ENCODE data around the gene GAS6. TPM values are rescaled to one million over a fixed set of nuclear protein-coding genes. Genes with fewer than 3 reads are reported as not detected.

Gene GAS6
- polyA plus RNA-seq, 1 donor from 2014 or later: 52.4 TPM

GRCh38 chr13:113848020-113848419, 15.9 kb downstream of the GAS6 start:
- Histone ChIP-seq H4K20me1 (ENCODE audit: insufficient read depth) (no peaks in the 10 kb centered on the region), H3F3A (ENCODE audit: insufficient read depth, low read length, poor library complexity, severe bottlenecking) (no peaks in the 10 kb centered on the region), H3K9me2 (ENCODE audit: insufficient read depth, low read length) (no peaks in the 10 kb centered on the region), H3K79me2 (replicated peaks; ENCODE audit: insufficient read depth, low read length) (no peaks in the 10 kb centered on the region), H3K9me3 (ENCODE audit: low read length) (no peaks in the 10 kb centered on the region), H2AFZ (ENCODE audit: low read depth, low read length) (no peak overlapping the region), H3K27me3 (ENCODE audit: insufficient read depth, low read depth, low read length) (no peaks in the 10 kb centered on the region), H3K4me3 (ENCODE audit: low read length) (no peak overlapping the region), H3K4me2 (ENCODE audit: low read length) (no peak overlapping the region), H3K9ac (ENCODE audit: low read length) (no peak overlapping the region), H3K36me3 (ENCODE audit: insufficient read depth, low read length) (no peaks in the 10 kb centered on the region), H3K27ac (ENCODE audit: low read length) (no peak overlapping the region)
- TF ChIP-seq SMC3 (conservative IDR thresholded peaks at IDR 0.05; ENCODE audit: poor library complexity) (no peak), POLR2AphosphoS5 (IDR thresholded peaks at IDR 0.05) (no peak), EP300 (conservative IDR thresholded peaks at IDR 0.05; ENCODE audit: poor library complexity, severe bottlenecking) (no peak), REST (IDR thresholded peaks at IDR 0.05; ENCODE audit: borderline replicate concordance) (no peak), EZH2 (IDR thresholded peaks at IDR 0.05; ENCODE audit: borderline replicate concordance, insufficient read depth, low read length, poor library complexity, severe bottlenecking) (no peak), CTCF (IDR thresholded peaks at IDR 0.05; ENCODE audit: poor library complexity, severe bottlenecking) (no peak), MXI1 (conservative IDR thresholded peaks at IDR 0.05; ENCODE audit: poor library complexity, severe bottlenecking) (no peak), RAD21 (conservative IDR thresholded peaks at IDR 0.05) (no peak), TAF1 (IDR thresholded peaks at IDR 0.05; ENCODE audit: low read depth) (no peak)

GRCh38 chr13:113846636-113847318, 17.1 kb downstream of the GAS6 start:
- Histone ChIP-seq H3K4me3 (ENCODE audit: low read length) (no peak overlapping the region), H3K27ac (ENCODE audit: low read length) (no peak overlapping the region), H2AFZ (ENCODE audit: low read depth, low read length) (no peak overlapping the region), H3K36me3 (ENCODE audit: insufficient read depth, low read length) (no peaks in the 10 kb centered on the region), H4K20me1 (ENCODE audit: insufficient read depth) (no peaks in the 10 kb centered on the region), H3K27me3 (ENCODE audit: insufficient read depth, low read depth, low read length) (no peaks in the 10 kb centered on the region), H3K9me2 (ENCODE audit: insufficient read depth, low read length) (no peaks in the 10 kb centered on the region), H3K9ac (ENCODE audit: low read length) (no peak overlapping the region), H3K4me2 (ENCODE audit: low read length) (no peak overlapping the region), H3K9me3 (ENCODE audit: low read length) (no peaks in the 10 kb centered on the region), H3F3A (ENCODE audit: insufficient read depth, low read length, poor library complexity, severe bottlenecking) (no peaks in the 10 kb centered on the region), H3K79me2 (replicated peaks; ENCODE audit: insufficient read depth, low read length) (no peaks in the 10 kb centered on the region)
- no peak for TF ChIP-seq EZH2 (IDR thresholded peaks at IDR 0.05; ENCODE audit: borderline replicate concordance, insufficient read depth, low read length, poor library complexity, severe bottlenecking)
- TF ChIP-seq MXI1 (conservative IDR thresholded peaks at IDR 0.05; ENCODE audit: poor library complexity, severe bottlenecking): no peak
